ENCODE measurements around the gene ACADL. TPM values are rescaled to one million over a fixed set of nuclear protein-coding genes. Genes with fewer than 3 reads are reported as not detected.

The ACADL gene
- 45.4 TPM for total RNA-seq
- long read RNA-seq, transcript ACADL-201 (11 exons, 2,543 nt): major isoform, 21 of 42 reads
- long read RNA-seq, partial matches to known transcripts: 5 of 42 reads
- long read RNA-seq, other reads (novel, unspliced or antisense): 12 of 42 reads

GRCh38 chr2:210224941-210225672 is at the start of gene ACADL:
Gene ACADL, minus strand, starts transcription at chr2:210225447. Its CDS starts 184 bp downstream, at chr2:210225263.
- peaks cover 4% of the 10 kb centered on the region for H3K4me1 ChIP-seq
- intact Hi-C loops (cut with DNase I): no loop called here
- peak; percentile 92 to 95 for ATAC-seq
- H3K27ac ChIP-seq: peak within 1 kb of the TSS; percentile 91
- DNase-seq: peak; percentile 89
- H3K4me3 ChIP-seq: peak within 1 kb of the TSS; percentile 62
- peaks cover 12% of the 10 kb centered on the region for H3K27me3 ChIP-seq (ENCODE audit: low read depth)
- TF ChIP-seq CTCF (IDR thresholded peaks at IDR 0.05): no peak
- no peaks in the 10 kb centered on the region for H3K9me3 ChIP-seq
- H3K36me3 ChIP-seq: no peaks in the 10 kb centered on the region

- H3K4me3 ChIP-seq: no peak overlapping the region
- intact Hi-C loops (cut with DNase I): no loop called here
- H3K27ac ChIP-seq: no peak overlapping the region
- DNase-seq (no peak), ATAC-seq (no peak)
- H3K27me3 ChIP-seq (ENCODE audit: low read depth): no peaks in the 10 kb centered on the region
- H3K9me3 ChIP-seq: no peaks in the 10 kb centered on the region
- H3K4me1 ChIP-seq: no peaks in the 10 kb centered on the region
- H3K36me3 ChIP-seq: no peaks in the 10 kb centered on the region
- TF ChIP-seq CTCF (IDR thresholded peaks at IDR 0.05): no peak
Observed at GRCh38 chr2:210271300-210271699, 46.1 kb upstream of the ACADL start.

GRCh38 chr2:210269148-210269547 is 43.9 kb upstream of the ACADL start:
- no peak for DNase-seq
- Histone ChIP-seq H3K27ac (no peak overlapping the region), H3K27me3 (ENCODE audit: low read depth) (no peaks in the 10 kb centered on the region), H3K9me3 (no peaks in the 10 kb centered on the region), H3K4me1 (no peaks in the 10 kb centered on the region), H3K36me3 (no peaks in the 10 kb centered on the region), H3K4me3 (no peak overlapping the region)
- intact Hi-C loops (cut with DNase I): no loop called here
- peak; percentile 62 to 90 for ATAC-seq
- TF ChIP-seq CTCF (IDR thresholded peaks at IDR 0.05): no peak

GRCh38 chr2:210268281-210268680 is 43.0 kb upstream of the ACADL start:
- Histone ChIP-seq H3K27me3 (ENCODE audit: low read depth) (no peaks in the 10 kb centered on the region), H3K36me3 (no peaks in the 10 kb centered on the region), H3K4me1 (no peaks in the 10 kb centered on the region), H3K27ac (no peak overlapping the region), H3K9me3 (no peaks in the 10 kb centered on the region), H3K4me3 (no peak overlapping the region)
- intact Hi-C loops (cut with DNase I): no loop called here
- TF ChIP-seq CTCF (IDR thresholded peaks at IDR 0.05): no peak
- DNase-seq (no peak), ATAC-seq (no peak)

- Histone ChIP-seq H3K36me3 (no peaks in the 10 kb centered on the region), H3K4me1 (no peaks in the 10 kb centered on the region), H3K4me3 (no peak overlapping the region), H3K27ac (no peak overlapping the region), H3K9me3 (no peaks in the 10 kb centered on the region), H3K27me3 (ENCODE audit: low read depth) (no peaks in the 10 kb centered on the region)
- no peak for TF ChIP-seq CTCF (IDR thresholded peaks at IDR 0.05)
- ATAC-seq (no peak), DNase-seq (no peak)
- intact Hi-C loops (cut with DNase I): no loop called here
Observed at GRCh38 chr2:210267698-210268097, 42.5 kb upstream of the ACADL start.
